NCI-H1105 (cell line): ENCODE results near the gene SAMD13.
A peak's percentile ranks its signal among the peaks of the same experiment; 100 is the strongest.

Experiments used
- DNase-seq: peaks from one replicate; lab custom pipeline; 2025; lab: John Stamatoyannopoulos, UW

Gene SAMD13

DNA sequence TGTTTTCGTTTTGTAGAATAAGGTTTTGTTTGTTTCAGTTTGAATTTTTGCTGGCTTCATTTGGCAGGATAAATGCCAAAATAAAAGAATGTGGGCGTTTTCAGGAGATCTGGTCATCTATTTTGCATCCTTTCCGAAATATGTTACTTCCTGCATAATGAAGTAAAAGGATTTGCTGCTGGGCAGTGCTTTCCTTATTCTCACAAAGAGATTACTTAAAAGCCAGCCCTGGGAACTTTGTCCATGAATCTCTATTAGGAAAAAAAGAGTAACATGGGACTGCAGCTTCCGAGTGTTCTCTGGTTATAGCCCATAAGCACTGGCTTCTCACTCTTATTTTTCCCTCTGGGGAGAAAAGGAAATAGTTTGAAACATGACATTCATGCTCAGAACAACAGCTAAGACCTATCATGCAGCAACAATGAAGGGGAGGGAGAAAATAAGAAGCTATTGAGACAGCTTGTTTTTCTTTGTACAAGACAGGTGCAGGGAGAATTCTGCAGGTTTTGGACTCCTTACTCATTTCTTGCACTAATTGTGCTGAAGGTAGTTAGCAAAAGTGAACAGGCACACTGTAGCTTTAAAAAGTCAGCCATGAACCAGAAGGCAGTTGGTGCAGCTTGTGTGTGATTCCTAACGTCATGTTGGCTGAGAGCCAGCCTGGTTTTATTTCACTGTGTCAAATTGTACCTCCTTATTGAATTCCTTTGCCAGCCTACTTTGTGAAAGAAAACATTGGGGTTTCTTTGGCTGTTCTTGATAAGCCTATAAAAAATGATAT lies at the start of gene SAMD13:
SAMD13 (plus strand) TSS at position 705 of the 781 bp plus-strand sequence. CDS start 1,527 bp downstream, outside the sequence.
- DNase-seq: peak; percentile 81

DNA sequence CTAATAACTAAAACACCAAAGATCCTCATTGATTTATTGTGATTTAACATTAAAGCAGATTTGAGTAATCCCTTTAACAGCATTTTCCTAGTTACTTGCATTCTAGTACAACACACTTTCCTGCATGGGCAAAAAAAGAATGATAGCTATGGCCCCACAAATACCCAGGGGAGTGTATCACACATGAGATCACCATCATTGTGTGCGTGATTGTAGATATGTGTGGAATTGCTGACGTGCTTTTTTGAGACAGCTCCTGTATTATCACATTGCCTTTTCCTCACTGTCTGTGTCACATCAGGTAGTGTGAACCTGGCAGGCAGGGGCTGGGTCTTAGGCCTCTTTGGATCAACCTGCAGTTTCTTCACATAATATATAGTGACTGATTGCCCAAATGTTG lies 48.5 kb upstream of the SAMD13 start:
- DNase-seq: no peak

DNA sequence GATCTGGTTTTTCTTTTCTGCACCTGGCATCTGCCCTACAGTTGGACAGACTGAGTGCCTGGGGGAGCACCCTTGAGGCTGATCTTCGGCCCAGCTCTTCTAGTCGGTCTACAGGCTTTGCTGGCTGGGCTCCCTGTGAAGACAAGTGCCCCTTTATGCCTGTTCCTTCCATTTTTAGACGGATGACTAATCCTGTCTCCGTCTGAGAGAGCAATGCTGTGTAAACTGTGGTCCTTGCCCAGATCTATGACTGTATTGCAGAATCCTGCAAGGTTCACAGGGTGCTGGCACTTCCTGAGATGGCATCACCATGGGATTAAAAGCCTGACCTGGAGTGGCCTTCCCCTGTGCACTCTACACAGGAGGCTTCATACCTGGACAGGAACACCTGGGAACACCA lies 47.6 kb upstream of the SAMD13 start:
- DNase-seq: no peak

- no peak for DNase-seq
Observed at GRCh38 chr1:84254703-84255238, 46.7 kb upstream of the SAMD13 start.

DNA sequence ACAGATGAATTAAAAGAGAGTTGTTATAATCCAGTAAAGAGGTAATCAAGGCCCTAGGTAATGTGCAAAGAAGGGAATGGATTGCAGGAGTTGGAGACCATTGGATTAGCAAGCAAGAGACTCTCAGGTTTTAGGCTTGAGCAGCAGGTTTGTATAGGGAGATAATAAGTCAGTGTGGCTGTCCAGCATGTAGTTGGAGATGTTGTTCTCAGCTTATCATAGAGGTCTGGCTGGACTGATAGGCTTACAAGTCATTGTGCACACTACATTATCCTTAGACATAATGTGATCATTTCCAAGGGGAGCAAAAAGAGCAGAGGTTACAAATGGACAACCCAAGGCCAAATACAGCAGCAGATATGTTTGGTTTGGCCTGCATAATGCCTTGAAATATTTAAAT lies 45.9 kb upstream of the SAMD13 start:
- DNase-seq: no peak

DNA sequence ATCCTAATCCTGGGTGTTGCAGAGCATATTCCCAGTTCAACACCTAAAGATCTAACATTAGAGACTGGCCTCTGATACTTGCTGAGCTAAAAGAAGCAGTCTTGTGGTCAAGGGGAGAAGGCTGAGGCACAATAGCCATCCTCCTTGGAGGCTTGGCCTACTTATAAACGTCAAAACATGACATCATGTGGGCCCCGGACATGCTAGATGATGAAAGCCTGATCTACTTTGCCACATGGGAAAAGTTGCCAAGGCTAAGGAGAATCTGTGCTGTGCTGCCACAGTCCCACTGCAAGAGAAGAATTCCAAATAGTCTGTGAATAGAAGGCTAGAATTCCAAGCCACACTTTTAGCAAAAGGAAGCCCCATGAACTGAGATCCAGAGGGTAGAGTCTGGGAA lies 43.9 kb upstream of the SAMD13 start:
- DNase-seq: no peak

GRCh38 chr1:84259376-84259775 lies 42.1 kb upstream of the SAMD13 start:
- no peak for DNase-seq

GRCh38 chr1:84259989-84260388 lies 41.5 kb upstream of the SAMD13 start:
- no peak for DNase-seq

GRCh38 chr1:84260852-84261518 lies 40.5 kb upstream of the SAMD13 start:
- DNase-seq: peak; percentile 45

GRCh38 chr1:84264961-84265360 lies 36.5 kb upstream of the SAMD13 start:
- no peak for DNase-seq

DNA sequence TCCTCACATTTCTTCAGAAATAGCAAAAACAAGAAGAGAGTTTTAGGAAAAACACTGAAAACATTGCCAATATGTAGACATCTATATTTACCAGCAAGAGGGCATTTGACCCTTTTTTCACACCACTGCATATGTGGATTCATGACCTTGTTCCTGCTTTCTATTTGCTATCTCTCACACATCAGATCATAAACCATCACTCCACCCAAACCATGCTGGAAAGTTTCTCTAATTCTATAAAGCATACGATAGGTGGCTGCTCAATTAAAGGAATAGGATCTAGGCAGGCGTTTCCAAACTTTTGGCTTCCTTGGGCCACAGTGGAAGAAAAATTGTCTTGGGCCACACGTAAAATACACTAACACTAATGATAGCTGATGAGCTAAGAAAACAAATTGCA lies 35.6 kb upstream of the SAMD13 start:
- DNase-seq: no peak

DNA sequence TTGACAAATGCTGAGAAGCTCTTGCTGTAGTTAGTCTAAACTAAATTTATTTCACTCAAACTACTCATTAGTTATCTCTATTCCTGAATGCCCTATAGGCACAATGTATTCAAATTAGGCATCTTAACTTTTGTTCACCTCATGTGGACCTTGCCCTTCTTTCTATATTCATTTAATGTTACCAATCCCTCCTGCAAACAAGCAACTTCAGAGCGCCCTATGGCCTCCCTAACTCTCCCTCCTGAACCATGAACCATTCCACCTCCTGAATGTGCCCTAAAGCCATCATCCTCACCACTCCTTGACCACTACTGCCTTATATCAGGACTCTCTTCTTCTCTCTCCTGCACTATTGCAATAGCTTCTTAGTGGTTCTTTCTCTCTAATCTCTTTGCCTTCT lies 34.8 kb upstream of the SAMD13 start:
- no peak for DNase-seq

DNA sequence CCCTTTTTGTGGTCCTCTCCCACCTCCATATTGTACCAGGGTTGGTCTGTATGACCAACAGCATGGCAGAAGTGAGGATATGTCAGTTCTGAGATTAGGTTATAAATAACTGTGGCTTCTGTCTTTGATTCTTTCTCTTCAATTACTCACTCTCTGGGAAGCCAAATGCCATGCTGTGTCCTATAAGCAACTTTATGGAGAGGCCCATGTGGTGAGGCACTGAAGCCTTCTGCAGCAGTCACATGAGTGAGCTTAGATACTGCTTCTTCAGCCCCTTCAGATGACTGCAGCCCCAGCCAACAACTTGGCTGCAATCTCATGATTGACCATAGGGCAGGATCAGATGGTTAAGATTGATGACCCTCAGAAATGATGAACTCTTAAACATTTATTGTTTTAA lies 34.0 kb upstream of the SAMD13 start:
- DNase-seq: no peak

DNA sequence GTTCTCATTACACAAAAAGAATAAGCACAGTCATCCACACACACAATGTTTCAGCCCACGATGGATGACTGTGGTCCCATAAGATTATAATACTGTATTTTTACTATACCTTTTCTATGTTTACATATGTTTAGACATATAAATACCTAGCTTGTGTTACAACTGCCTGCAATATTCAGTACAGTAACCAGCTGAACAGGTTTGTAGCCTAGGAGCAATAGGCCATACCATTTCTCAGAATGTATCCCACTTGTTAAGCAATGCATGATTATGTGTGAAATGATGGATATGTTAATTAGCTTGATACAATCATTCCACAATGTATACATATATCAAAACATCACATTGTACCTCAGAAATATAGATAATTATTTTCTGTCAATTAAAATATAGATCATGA lies 33.2 kb upstream of the SAMD13 start:
- no peak for DNase-seq

DNA sequence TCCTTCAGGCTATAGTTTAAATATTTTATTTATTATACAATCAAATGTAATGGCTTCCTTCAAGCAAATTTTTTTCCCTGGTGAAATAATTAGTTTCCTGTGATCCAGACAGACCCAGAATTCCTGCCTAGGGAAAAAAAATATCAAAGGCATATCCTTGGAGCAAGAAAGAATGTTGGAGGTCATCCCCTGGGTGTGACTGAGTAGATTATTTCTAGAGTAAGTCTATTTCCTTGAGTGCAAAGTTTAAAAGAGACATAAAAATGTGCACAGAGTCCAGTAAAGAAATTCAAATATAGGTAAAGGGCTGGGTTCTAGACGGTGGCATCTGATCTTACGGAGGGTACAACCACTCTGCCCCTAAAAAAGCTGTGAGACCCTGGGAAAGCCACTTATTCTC lies 32.2 kb upstream of the SAMD13 start:
- DNase-seq: no peak

DNA sequence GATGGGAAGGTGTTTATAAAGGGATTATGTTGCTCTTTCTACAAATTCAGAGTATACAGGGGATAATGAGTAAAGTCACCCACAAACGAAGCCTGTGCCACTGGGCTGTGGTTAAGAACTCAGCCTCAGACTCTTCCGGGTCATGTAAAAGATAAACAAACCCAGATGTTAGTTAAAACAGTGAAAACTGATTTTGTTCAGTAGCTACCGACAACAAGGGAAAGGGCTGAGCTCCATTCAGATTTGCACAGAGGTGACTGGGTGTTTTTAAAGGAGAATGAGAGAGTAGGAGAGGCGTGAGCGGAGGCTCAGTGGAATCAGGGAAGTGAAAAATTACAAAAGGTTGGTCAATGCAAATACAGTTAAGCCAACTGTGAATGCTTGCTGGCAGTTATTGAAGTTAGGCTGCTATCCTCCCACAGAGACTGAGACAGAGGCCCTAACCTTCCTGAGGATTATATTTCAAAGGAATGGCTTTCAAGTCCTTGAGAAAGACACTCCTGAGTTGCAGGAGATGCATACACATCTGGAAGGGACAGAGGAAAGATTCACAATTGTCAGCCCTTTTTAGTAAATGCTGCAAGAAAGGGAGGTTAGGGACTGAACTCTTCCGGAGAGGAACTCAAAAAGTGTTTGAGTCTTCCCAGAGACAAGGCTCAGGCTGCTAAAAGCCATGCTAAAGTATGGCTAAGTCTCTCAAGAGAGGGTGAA lies 29.9 kb upstream of the SAMD13 start:
- no peak for DNase-seq

DNA sequence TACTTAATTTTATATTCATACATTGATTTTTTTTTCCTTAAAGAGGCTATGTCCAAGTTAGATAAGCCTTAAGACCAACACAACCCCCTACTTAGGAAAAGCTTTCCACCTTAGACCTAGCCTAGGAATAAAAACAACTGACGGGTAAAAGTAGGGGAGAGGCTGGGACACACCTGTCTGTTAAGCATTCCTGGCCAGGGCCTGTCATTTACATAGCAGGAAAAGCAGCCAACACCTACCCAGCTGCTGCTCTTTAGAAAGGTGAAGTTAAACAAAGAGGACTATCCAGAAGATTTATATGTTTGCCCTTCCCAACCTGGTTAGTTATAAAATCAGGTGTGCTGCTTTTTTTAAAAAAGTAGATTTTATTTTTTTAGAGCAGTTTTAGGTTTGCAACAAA lies 29.1 kb upstream of the SAMD13 start:
- DNase-seq: peak; percentile 64

- DNase-seq: no peak
Observed at GRCh38 chr1:84277343-84278059, 24.0 kb upstream of the SAMD13 start.

DNA sequence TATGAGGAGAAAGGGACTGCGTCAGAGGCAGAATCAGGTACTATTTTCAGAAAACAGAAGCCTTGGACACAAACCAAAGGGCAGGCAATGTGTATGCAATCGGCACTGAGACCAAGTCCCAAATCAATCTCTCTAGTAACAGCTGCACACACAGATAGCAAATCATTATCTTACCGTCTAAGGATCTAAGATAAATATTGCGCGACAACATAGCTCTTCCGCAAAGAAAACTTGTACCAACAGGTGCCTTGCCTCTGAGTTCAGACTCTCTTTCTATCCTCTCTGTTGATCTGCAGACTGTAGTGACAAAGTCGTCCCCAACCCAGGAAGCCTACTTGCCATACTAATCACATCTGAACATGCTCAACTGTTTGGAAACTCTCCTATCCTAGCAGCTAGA lies 22.6 kb upstream of the SAMD13 start:
- DNase-seq: no peak

DNA sequence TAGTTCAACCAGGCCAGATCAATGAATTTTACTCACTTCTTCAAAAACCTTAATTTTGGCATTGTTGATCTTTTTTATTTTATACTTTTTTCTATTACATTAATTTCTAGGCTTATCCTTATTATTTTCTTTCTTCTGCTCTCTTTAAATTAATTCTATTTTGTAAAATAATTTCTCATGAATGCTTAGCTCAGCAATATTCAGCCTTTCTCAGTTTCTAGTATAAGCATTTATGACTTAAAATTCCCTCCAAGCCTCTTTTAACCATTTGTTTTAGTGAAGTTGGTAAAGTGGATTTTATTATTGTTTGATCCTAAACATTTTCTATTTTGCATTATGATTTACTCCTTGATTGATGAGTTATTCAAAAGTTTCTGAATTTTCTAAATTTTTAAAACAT lies 20.6 kb upstream of the SAMD13 start:
- no peak for DNase-seq

- DNase-seq: no peak
Observed at GRCh38 chr1:84282780-84283333, 18.7 kb upstream of the SAMD13 start.

DNA sequence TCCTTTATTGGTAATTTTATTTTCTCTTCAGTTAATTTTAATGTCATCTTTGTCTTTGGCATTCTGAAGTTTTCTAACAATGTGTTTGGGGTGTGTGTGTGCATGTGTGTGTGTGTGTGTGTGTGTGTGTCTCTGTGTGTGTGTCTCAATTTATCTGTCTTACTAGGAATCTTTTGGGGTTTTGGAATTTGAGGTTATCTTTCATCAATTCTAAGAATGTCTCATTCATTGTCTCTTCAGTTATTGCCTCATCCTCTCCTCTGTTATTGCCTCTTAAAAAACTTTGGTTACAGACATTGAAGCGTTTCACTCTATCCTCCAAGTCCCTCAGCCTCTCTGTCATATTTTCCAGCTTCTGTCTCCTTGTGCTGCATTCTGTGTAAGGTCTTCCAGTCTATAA lies 18.1 kb upstream of the SAMD13 start:
- no peak for DNase-seq
